ENCODE data around the gene FUBP1.

Gene FUBP1

GRCh38 chr1:77996734-77997133 lies 17.9 kb upstream of the FUBP1 start:
- TF ChIP-seq CTCF (IDR thresholded peaks at IDR 0.05; ENCODE audit: poor library complexity, severe bottlenecking): no peak

GRCh38 chr1:77994117-77994705 lies 15.3 kb upstream of the FUBP1 start:
- Histone ChIP-seq H3K27me3 (ENCODE audit: insufficient read depth, poor library complexity, severe bottlenecking) (no peaks in the 10 kb centered on the region), H3K36me3 (ENCODE audit: low read depth) (peaks cover 31% of the 10 kb centered on the region), H3K9me3 (ENCODE audit: severe bottlenecking) (no peaks in the 10 kb centered on the region), H3K4me1 (ENCODE audit: insufficient read depth, poor library complexity, severe bottlenecking) (peaks cover 5% of the 10 kb centered on the region), H3K4me3 (ENCODE audit: severe bottlenecking) (no peak overlapping the region), H3K27ac (ENCODE audit: poor library complexity, severe bottlenecking) (no peak overlapping the region)
- ATAC-seq (ENCODE audit: low read depth): no peak
- no peak for DNase-seq (ENCODE audit: low spot score)
- TF ChIP-seq CTCF (IDR thresholded peaks at IDR 0.05; ENCODE audit: poor library complexity, severe bottlenecking): no peak

More at GRCh38 chr1:77996734-77997133, 17.9 kb upstream of the FUBP1 start:
- DNase-seq (ENCODE audit: low spot score) (no peak), ATAC-seq (ENCODE audit: low read depth) (no peak)
- no peak overlapping the region for H3K27ac ChIP-seq (ENCODE audit: poor library complexity, severe bottlenecking)
- H3K27me3 ChIP-seq (ENCODE audit: insufficient read depth, poor library complexity, severe bottlenecking): no peaks in the 10 kb centered on the region
- no peak overlapping the region for H3K4me3 ChIP-seq (ENCODE audit: severe bottlenecking)
- no peaks in the 10 kb centered on the region for H3K9me3 ChIP-seq (ENCODE audit: severe bottlenecking)
- H3K36me3 ChIP-seq (ENCODE audit: low read depth): peaks cover 31% of the 10 kb centered on the region
- H3K4me1 ChIP-seq (ENCODE audit: insufficient read depth, poor library complexity, severe bottlenecking): peaks cover 2% of the 10 kb centered on the region

- H3K4me3 ChIP-seq (ENCODE audit: severe bottlenecking): no peak overlapping the region
- H3K4me1 ChIP-seq (ENCODE audit: insufficient read depth, poor library complexity, severe bottlenecking): peaks cover 5% of the 10 kb centered on the region
- no peak for DNase-seq (ENCODE audit: low spot score)
- no peak for TF ChIP-seq CTCF (IDR thresholded peaks at IDR 0.05; ENCODE audit: poor library complexity, severe bottlenecking)
- ATAC-seq (ENCODE audit: low read depth): peak; percentile 82
- H3K9me3 ChIP-seq (ENCODE audit: severe bottlenecking): no peaks in the 10 kb centered on the region
- no peaks in the 10 kb centered on the region for H3K27me3 ChIP-seq (ENCODE audit: insufficient read depth, poor library complexity, severe bottlenecking)
- H3K36me3 ChIP-seq (ENCODE audit: low read depth): peaks cover 31% of the 10 kb centered on the region
- no peak overlapping the region for H3K27ac ChIP-seq (ENCODE audit: poor library complexity, severe bottlenecking)
Observed at GRCh38 chr1:77991638-77992037, 12.8 kb upstream of the FUBP1 start.

GRCh38 chr1:77990629-77991204 lies 11.8 kb upstream of the FUBP1 start:
- H3K36me3 ChIP-seq (ENCODE audit: low read depth): peaks cover 26% of the 10 kb centered on the region
- H3K27ac ChIP-seq (ENCODE audit: poor library complexity, severe bottlenecking): no peak overlapping the region
- no peaks in the 10 kb centered on the region for H3K27me3 ChIP-seq (ENCODE audit: insufficient read depth, poor library complexity, severe bottlenecking)
- H3K9me3 ChIP-seq (ENCODE audit: severe bottlenecking): no peaks in the 10 kb centered on the region
- TF ChIP-seq CTCF (IDR thresholded peaks at IDR 0.05; ENCODE audit: poor library complexity, severe bottlenecking): no peak
- H3K4me3 ChIP-seq (ENCODE audit: severe bottlenecking): no peak overlapping the region
- no peak for ATAC-seq (ENCODE audit: low read depth)
- H3K4me1 ChIP-seq (ENCODE audit: insufficient read depth, poor library complexity, severe bottlenecking): peaks cover 5% of the 10 kb centered on the region
- DNase-seq (ENCODE audit: low spot score): no peak

GRCh38 chr1:77989744-77990143 lies 10.9 kb upstream of the FUBP1 start:
- H3K9me3 ChIP-seq (ENCODE audit: severe bottlenecking): no peaks in the 10 kb centered on the region
- TF ChIP-seq CTCF (IDR thresholded peaks at IDR 0.05; ENCODE audit: poor library complexity, severe bottlenecking): no peak
- ATAC-seq (ENCODE audit: low read depth): no peak

More at GRCh38 chr1:77989744-77990143, 10.9 kb upstream of the FUBP1 start:
- Histone ChIP-seq H3K27me3 (ENCODE audit: insufficient read depth, poor library complexity, severe bottlenecking) (no peaks in the 10 kb centered on the region), H3K4me1 (ENCODE audit: insufficient read depth, poor library complexity, severe bottlenecking) (peaks cover 5% of the 10 kb centered on the region), H3K36me3 (ENCODE audit: low read depth) (peaks cover 21% of the 10 kb centered on the region), H3K4me3 (ENCODE audit: severe bottlenecking) (no peak overlapping the region), H3K27ac (ENCODE audit: poor library complexity, severe bottlenecking) (no peak overlapping the region)
- DNase-seq (ENCODE audit: low spot score): no peak

Data from RWPE2 (cell line).